NOMO-1 treated with DMSO at 0.1 percent for 48 hours (cell line): ENCODE results near the gene SELP.

Source experiments
- DNase-seq: peaks from one replicate; lab custom pipeline; 2025; ENCODE audit not compliant: unreplicated experiment; lab: John Stamatoyannopoulos, UW

The SELP gene

DNA sequence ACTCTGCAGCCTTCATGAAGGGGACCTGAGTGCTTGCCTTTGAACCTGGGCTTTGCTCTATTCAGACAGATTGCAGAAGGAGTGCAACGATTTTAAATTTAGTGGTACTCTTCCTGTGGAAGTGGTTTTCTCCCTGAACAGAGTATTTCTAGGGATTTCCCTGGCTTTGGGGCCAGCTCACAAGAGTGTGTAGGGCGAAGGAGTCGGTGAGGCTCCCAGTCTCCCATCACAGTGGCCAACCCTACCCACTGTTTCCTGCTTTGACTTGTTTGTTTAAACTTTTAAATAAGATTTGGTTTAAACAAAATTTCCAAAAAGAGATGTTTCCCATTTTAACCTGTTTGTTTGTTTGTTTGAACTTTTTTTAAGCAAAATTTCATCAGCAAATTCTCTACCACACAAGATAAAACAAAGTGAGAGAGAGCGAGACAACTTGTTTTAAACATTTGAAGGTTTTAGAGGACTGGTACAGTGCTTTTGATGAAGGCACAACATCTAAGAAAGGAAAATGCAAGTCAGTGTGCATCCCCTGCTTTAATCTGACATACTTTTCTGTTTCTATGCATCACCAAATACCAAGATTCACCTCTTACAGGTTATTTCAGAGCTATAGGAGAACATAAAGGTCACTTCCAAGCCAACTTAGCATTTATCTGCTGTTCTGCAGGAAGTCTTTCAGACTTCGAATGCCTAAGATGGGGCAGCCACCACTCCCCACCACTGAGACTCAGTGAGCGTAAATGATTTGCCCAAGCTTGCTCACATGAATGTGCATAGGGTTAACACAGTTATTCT is 6.6 kb downstream of the SELP start:
- no peak for DNase-seq

DNA sequence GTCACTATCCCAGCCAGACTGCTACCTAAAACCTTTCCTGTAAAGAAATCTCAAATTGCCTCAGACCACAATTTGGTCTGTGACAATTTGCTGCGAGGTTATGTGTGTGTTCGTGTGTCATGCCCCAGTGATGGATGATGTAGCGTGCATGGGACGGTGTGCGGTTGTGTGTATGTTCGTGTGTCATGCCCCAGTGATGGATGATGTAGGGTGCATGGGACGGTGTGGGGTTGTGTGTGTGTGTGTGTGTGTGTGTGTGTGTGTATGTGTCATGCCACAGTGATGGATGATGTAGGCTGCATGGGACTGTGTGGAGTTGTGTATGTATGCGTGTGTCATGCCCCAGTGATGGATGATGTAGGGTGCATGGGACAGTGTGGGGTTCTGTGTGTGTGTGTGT is 9.4 kb downstream of the SELP start:
- no peak for DNase-seq

DNA sequence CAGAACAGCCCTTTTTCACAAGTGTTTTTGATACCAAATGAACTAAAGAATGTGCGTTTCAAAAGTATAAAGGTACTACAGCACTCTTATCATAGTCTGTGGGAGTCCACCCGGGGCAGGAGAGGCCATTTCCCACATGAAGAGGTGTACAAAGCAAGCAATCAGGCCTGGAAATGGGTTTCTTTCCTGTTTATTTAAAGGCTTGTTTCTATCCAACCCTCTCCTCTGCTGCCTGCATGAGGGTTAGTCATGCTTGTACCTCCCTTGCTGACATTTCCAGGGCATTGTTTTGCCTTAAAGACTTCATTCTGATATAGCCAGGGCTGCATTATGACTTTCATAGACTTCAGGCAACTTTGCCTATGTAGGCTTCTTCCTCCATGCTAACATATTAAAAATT is 11.6 kb downstream of the SELP start:
- DNase-seq, result no peak

DNA sequence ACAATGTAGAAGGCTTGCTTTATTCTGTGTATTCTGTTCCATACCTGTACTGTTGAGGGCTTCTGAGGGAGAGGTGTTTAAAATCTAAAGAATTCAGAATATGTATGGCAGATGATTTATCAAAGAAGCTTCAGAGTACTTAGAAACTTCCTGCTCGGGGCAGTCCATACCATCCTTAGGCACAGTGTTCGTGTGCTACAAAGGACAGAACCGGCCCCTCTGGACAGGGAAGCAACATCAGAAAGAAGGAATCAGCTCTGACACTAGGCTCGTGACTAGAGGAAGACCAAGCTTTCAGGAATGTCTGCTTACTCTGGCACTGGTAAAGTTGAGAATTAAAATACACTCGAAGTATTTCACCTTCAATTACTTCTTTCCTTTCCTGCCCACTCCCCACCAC is 14.1 kb downstream of the SELP start:
- no peak for DNase-seq

DNA sequence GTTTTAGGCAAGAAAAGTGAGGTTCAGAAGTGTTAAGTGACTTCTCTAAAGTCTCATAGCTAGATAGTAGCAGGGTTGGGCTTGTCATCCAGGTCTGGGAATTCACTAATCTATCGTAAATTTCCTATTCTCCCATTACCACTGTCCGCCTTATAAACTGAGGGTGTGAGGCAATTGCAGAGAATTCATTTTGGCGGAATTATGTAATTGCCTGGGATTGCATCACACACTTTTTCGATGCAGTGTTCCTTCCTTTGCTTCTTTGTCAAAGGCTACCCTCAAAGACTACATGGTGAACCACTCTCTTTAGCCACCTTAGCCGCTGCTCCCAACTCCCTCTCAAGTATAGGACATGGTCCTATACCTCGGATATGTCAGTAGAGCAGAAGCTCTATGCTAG is 19.1 kb downstream of the SELP start:
- peak; percentile 42 for DNase-seq

DNA sequence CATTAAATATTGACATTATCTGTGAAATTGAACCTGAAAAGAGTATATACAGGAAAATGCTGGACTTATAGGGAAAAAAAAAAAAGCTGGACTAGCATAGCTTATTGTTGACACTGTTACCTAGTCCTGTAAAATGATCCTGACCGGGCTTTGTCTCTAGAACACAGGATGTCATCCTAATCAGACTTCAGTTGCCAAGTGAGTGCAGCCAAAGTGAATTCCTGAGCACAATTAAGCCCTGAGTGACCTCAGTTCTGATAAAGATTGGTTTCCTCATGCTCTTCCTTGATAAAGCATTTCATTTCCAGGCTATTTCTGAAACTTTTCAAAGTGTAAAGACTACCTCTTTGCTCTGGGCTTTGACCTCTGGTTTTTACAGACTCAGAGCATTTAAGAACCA is 19.8 kb downstream of the SELP start:
- DNase-seq, result no peak

DNA sequence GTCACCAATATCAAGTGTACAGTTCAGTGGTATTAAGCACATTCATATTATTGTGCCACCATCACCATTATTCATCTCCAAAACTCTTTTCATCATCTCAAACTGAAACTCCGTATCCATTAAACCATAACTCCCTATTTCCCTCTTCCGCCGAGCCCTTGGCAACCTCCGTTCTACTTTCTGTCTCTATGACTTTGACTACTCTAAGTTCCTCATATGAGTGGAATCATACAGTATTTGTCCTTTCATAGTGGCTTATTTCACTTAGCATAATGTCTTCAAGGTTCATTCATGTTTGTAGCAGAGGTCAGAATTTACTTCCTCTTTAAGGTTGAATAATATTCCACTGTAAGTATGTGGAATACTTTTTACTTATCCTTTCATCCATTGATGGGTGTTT is 21.7 kb downstream of the SELP start:
- no peak for DNase-seq

DNA sequence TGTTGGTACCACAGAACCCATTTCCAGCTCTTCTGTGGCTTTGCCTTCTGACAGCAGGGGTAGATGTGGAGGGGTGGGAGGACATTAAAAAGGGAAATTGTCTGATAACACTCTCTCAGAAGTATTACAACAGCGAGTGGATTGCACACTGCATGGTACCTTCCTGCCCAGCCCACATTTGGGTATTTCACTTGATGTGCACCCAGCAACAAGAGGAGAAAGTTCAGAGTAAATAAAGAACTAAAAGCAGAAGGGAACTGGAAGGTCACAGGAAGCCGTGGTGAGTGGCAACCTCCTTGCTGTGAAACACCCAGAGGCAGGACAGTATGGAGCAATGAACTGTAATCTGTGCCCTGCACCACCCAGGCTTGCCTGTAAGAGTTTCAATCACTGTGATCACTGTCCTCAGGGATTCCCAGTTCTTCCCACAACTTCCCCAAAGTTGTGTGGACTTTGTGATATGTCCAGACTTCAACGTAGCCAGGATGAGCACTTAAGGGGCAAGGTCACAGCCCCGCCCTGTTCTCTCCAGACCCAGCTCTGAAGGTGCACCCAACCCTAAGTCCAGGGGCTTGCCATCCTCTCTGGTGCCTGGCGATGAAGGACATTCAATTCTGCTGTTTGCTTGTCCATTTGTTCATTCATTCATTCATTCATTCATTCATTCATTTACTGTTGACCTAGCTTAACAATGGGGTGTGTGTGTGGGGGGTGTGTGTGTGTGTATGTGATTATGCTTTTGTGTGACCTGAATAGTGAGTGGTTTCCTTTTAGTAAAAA is 25.0 kb downstream of the SELP start:
- DNase-seq, result peak; percentile 98

DNA sequence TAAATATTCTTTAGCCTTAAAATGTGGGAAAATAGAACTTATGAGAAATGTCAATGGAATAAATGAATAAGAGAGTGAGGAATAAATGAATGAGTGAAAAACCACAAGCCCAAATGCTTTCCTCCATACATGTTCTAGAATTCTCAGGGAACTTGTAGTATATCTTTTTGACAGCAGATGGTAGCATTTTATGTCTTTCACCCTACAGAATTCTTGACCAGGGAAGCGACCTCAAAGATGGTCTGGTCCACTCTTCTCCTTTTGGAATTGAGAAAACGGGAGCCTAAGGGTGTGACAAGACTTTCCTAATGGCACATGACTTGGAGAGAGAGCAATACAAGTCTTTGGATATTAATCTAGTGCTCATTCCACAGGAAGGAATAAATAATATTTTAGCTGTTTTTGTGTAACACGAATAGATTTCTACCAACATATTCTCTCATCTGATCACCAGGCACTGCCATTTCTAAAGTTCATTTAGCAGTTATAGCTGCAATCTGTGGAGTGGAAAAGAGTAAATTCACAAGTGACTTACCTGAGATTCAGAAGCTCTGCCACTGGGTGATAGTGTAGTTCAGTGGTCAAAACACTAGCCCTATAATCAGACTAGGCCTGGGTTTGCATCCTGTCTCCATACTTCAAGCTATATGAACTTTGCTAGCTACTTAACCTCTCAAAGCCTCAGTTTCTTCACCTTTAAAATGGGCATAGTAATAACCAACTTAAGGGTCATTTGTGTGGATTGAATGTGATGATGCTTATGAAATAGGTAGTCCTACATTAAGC is 28.6 kb downstream of the SELP start:
- peak; percentile 32 for DNase-seq

DNA sequence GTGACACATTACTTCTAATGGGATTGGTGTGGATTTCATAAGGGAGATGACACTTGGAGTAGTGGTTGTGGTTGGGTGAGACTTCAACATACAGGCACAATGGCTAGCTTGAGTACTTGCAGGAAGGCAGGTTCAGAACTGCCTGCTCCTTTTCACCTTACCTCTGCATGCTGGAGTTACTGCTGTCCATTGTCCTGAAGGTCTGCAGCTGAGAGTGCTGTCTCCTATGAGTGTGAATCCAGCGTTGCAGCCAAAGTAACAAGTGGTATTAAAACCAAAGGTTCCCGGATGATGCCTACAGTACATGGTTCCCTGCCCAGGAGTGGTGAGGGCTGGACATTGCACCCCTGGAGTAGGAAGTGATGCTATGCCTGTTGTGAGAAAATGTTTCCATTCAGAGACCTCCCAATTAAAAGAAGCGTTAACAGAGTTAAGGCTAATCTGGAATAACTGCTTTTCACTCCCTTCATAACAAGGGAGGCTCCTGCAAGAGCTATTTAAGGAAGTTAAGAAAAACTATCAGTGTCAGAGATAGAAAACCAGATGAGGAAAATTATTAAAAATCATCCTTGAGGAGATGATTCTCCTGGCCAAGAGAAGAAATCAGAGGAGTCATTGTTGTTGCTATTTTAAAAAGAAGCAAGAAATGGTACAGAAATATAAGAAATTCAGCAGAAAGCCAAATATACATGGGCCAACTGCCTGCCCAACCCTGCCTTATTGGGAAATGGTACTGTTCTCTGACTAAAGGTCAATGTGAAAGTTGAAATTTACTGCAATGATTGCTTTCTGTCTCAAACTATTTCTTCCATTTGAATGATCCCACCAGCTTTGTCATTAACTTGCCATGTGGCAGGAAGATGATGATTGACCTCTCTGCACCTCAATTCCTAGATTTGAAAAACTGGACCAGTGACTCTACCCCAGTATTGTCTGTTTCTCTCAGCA is 33.9 kb downstream of the SELP start:
- DNase-seq, result no peak

DNA sequence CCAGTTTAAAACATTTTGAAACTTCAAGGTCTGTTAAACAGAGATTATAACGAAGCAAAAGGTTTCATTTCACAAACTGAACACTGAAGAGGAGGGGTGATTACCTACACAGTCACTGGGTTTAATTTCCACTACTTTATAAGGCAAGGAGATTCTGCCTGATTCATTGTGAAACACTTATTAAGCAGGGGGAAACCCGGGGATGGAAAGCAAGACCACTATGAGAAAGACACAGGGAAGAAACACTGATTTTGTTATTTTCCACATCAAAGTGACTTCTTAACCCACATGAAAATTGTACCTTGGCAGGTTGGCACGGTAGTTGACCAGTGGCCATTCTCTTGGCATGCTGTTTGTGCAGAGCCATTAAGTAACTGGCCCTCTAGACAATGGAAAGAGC is 35.5 kb downstream of the SELP start:
- no peak for DNase-seq

DNA sequence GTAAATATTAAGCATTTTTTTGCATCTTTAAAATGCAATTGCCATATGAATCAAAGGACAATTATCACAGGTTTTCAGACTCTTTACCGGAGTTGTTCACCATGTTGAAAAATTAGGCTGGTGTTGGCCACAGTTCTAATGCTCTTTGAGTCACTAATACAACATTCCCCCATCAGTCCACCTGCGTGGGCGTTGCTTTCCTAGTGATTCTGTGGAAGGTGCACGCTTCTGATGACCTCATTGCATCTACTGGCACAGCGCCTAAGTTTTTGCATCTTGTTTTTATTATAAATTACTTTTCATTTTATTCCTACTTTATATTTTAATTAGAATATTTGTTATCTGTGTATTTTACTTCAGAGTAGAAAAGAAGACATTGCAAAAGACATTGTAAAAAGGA is 39.0 kb downstream of the SELP start:
- no peak for DNase-seq

DNA sequence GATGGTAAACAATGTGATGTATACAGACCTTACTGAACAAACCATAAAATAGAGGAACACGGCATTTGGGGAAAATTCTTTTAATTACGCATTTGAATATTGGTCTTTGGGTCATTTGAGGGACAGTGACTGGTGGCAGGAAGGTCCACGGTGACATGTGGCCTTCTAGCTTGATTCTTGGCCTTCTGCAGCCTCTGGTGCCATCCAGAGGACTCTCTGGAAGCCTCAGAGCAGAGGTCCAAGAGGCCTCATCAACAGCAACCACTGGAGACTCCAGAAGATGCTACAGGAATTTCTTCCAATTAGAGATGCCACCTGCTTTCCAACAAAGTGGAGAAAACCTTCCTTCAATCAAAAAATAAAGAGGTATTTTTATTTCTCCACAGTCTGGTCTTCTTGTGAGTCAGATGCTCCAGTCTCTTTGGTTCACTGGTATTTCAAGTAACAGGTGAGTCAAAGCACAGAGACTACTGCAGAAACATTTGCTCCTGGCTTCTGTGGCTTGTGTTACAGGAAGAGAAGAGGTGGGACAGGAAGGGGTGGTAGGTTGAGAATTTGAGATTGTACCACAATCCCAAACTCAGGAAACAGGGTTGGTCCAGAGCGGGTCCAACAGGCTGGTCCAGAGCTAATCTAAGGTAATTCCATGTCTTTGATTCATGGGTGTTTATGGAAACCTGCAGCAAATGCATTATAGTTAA is 41.0 kb downstream of the SELP start:
- no peak for DNase-seq

DNA sequence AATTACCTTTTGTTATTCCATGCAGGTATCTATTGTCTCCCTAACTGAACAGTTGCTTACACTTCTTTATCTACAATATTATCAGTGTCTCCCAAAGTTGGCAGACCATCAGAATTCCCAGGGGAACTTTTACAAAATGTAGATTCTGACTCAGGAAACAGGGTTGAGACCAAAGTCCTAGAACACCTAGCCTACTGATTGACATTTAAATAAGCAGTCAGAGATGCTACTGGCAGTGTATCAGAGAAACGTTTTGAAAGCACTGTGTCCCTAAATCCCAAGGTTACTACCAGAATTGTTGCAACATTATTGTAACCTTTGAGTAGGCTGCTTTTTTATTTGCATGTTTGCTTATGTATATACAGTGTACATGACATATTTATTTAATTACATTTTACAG is 41.8 kb downstream of the SELP start:
- no peak for DNase-seq

DNA sequence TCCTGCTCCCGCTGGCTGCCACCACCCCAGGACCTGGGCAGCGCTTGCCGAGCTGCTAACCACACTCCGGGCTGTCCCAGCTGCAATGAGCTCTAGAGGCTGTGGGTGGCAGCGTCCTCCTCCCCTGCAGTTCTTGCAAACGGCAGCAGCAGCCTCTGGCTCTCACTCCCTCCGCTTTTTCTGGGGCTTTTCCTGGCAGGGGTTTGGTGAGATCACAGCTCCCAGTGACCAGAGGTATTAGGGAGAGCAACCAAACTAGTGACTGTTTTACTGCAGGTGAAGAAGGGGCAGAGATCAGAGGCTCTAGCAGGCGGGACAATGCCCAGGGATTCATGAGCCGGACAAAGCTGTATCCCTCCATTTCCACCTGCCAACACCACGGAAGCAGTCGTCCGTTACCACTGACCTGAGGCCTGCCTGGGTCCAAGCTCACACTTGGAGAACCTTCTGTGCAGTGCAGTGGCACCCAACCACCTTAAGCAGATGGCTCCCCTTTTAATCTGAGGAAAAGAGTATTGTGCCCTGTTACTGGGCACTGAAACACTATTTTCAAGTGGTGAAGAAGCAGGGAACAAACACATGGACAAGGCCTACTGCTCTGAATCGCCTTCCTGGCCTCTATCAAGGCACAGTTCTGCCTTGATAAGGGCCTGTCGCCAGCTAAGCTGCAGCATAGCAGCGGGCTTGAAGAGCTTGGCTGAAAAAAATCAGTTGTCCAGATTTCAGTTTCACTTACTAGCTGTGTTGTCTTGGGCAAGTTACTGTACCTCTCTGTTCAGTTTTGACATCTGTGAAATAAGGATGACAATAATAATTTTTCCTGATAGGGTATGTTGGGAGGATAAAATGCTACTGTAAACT is 43.3 kb downstream of the SELP start, which contains the start of gene F5:
TSS of gene F5 (minus strand) at position 87 of the 861 bp plus-strand sequence. CDS start 95 bp downstream, outside the sequence.
- peak; percentile 65 for DNase-seq

DNA sequence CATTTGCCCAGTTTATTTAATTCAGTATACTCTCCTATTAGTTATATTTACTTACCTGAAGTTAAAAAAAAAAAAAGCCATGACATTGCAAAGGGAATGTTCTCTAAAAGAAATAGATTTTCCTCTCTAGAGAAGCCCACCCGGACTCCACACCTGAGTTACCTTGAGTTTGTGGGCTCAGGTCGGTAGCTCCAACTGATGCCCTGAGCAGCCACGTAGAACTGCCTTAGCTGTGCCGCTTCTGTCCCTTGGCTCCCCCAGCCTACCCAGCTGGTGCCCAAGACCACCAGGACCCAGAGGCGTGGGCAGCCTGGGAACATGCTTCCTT is 43.9 kb downstream of the SELP start:
- DNase-seq, result no peak

DNA sequence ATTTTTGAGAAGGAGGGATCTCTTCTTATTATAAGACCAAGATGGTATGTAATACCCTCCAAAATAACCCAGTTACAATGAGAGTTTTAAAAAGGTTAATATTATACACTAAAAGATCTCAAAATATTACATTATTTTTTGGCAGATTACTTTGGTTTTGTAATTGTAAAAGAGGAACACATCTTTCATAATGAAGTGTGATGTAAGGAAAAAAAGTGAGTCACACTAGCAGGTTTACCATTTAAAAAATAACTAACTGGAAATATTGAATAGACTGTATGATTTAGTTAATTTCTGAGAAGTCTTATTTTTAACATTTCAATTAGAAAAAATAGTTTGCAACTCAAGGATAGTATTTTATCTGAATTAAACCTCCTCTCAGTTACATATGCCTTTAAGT is 44.7 kb downstream of the SELP start:
- peak; percentile 65 for DNase-seq

DNA sequence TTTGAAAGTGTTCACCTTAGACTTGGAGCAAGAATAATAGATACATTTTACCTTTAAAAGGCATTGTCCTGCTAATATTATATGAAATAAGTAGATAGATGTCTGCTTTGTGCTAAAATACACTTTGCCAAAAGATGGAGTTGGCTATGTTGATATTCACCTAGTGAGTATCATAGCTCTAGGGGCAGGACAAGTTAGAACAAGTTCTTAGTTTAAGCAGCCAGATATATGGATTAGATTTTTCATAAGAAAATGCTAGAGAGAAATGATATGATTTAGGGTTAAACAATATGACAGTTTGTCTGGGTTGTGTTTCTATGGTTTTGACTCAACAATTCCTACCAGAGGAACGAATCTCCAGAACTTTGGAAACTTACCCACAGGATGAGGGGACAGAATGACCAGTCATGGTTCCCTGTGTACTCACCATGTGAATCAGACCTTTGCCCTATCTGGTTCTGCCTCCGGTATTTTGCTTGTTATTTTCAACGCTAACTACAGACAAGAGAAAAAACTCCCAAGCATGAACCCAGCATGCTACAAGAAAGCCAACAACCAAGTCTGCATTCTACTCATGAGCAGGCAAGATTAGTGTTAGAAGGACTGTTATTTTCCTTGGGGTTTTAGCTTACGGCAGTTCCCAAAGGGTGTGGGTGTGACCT is 45.3 kb downstream of the SELP start:
- DNase-seq, result peak; percentile 57
